Ectodermal cell (in vitro differentiated cells): ENCODE measurements around the gene NPFFR1.
"Not testable (repeated sequence)": the region's sequence is repeated elsewhere in the genome, so short reads cannot be mapped to it uniquely, and the experiment has no call there.

Experiments used
- H3K27ac ChIP-seq: 2 replicates; pipeline ENCODE4 v1.7.0; 2013; ENCODE audit warnings: mild to moderate bottlenecking, low read depth, low read length; ENCODE audit not compliant: insufficient read depth, poor library complexity, severe bottlenecking
- H3K27me3 ChIP-seq: 2 replicates; pipeline ENCODE4 v1.7.0; 2013; ENCODE audit warnings: mild to moderate bottlenecking, low read length; ENCODE audit not compliant: insufficient read depth, control insufficient read depth, poor library complexity, severe bottlenecking
- H3K36me3 ChIP-seq: one replicate; pipeline ENCODE4 v1.7.0; 2013; ENCODE audit warnings: low read length; ENCODE audit not compliant: control insufficient read depth, insufficient read depth
- H3K4me1 ChIP-seq: one replicate; pipeline ENCODE4 v1.7.0; 2013; ENCODE audit warnings: low read length; ENCODE audit not compliant: control insufficient read depth, insufficient read depth
- H3K4me3 ChIP-seq: 2 replicates; pipeline ENCODE4 v1.7.0; 2013; ENCODE audit warnings: low read depth, low read length, control low read depth; ENCODE audit not compliant: insufficient read depth
- H3K9me3 ChIP-seq: 2 replicates; pipeline ENCODE4 v1.7.0; 2013; ENCODE audit warnings: mild to moderate bottlenecking, low read length, moderate library complexity; ENCODE audit not compliant: control insufficient read depth
- WGBS, 2 experiments: methylation state at CpG; one replicate each; pipeline ENCODE4 v1.1.7; 2013; ENCODE audit warnings: missing lambda C conversion rate in 2 of 2; 5-methylcytosine and 5-hydroxymethylcytosine counted together

NPFFR1 gene

DNA sequence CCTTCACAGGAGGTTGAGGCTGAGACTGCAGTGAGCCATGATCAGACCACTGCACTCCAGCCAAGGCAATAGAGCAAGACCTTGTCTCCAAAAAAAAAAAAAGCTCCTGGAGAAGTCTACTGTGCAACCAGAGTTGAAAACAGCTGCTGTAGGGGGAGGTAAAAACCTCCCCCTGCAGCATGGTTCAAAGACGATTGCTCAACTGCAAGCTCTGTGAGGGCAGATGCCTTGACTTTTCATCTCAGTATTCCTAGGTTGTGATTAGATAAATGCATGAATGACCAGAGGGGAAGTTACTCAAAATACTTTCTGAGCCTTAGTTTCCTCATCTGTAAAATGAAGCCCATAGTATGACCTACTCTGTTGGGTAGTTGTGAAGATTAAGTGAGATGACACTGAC, 25.6 kb downstream of the NPFFR1 start:
- Histone ChIP-seq H3K27me3 (no peaks in the 10 kb centered on the region), H3K4me1 (no peaks in the 10 kb centered on the region), H3K4me3 (no peak overlapping the region), H3K27ac (no peak overlapping the region), H3K36me3 (no peaks in the 10 kb centered on the region), H3K9me3 (no peaks in the 10 kb centered on the region)
- WGBS, 2 experiments, result 78 to 92% methylated on average over 1 of the region's 1 CpG

DNA sequence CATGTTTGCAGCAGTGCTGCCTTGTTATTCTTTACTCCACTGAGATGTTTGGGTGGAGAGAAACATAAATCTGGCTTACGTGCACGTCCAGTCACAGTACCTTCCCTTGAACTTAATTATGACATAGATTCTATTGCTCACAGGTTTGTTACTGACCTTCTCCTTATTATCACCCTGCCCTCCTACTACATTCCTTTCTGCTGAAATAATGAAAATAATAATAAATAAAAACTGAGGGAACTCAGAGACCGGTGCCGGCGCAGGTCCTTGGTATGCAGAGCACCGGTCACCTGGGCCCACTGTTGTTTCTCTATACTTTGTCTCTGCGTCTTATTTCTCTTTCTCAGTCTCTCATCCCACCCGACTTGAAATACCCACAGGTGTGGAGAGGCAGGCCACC, 26.0 kb downstream of the NPFFR1 start:
- H3K4me3 ChIP-seq, H3K9me3 ChIP-seq, H3K27me3 ChIP-seq, H3K27ac ChIP-seq, H3K36me3 ChIP-seq, H3K4me1 ChIP-seq: not testable (repeated sequence)
- WGBS, 2 experiments, result 89 to 93% methylated on average over 6 of the region's 8 CpGs

- no peaks in the 10 kb centered on the region for H3K27me3 ChIP-seq
- WGBS, 2 experiments, result 91 to 93% methylated on average over 2 of the region's 2 CpGs
Observed at GRCh38 chr10:70256463-70256862, 27.3 kb downstream of the NPFFR1 start.

GRCh38 chr10:70255329-70256299, 28.2 kb downstream of the NPFFR1 start:
- H3K27ac ChIP-seq, result no peak overlapping the region
- no peaks in the 10 kb centered on the region for H3K36me3 ChIP-seq
- no peak overlapping the region for H3K4me3 ChIP-seq
- H3K4me1 ChIP-seq, result no peaks in the 10 kb centered on the region
- WGBS, 2 experiments, result 95 to 96% methylated on average over 73 of the region's 73 CpGs
- no peaks in the 10 kb centered on the region for H3K9me3 ChIP-seq
- no peaks in the 10 kb centered on the region for H3K27me3 ChIP-seq

More at GRCh38 chr10:70256463-70256862, 27.3 kb downstream of the NPFFR1 start:
- no peak overlapping the region for H3K27ac ChIP-seq
- no peaks in the 10 kb centered on the region for H3K4me1 ChIP-seq
- no peaks in the 10 kb centered on the region for H3K36me3 ChIP-seq
- H3K9me3 ChIP-seq, result no peaks in the 10 kb centered on the region
- no peak overlapping the region for H3K4me3 ChIP-seq

- WGBS, 2 experiments, result 96% methylated on average over 40 of the region's 40 CpGs
- Histone ChIP-seq H3K27ac (no peak overlapping the region), H3K27me3 (no peaks in the 10 kb centered on the region), H3K4me3 (no peak overlapping the region), H3K9me3 (no peaks in the 10 kb centered on the region), H3K36me3 (no peaks in the 10 kb centered on the region), H3K4me1 (no peaks in the 10 kb centered on the region)
Observed at GRCh38 chr10:70254778-70255328, 29.0 kb downstream of the NPFFR1 start.

GRCh38 chr10:70253878-70254765, 29.7 kb downstream of the NPFFR1 start:
- 86 to 89% methylated on average over 14 of the region's 14 CpGs for WGBS, 2 experiments
- H3K36me3 ChIP-seq, result no peaks in the 10 kb centered on the region
- H3K4me1 ChIP-seq, result no peaks in the 10 kb centered on the region
- H3K9me3 ChIP-seq, result no peaks in the 10 kb centered on the region
- no peak overlapping the region for H3K27ac ChIP-seq
- H3K27me3 ChIP-seq, result no peaks in the 10 kb centered on the region
- no peak overlapping the region for H3K4me3 ChIP-seq

DNA sequence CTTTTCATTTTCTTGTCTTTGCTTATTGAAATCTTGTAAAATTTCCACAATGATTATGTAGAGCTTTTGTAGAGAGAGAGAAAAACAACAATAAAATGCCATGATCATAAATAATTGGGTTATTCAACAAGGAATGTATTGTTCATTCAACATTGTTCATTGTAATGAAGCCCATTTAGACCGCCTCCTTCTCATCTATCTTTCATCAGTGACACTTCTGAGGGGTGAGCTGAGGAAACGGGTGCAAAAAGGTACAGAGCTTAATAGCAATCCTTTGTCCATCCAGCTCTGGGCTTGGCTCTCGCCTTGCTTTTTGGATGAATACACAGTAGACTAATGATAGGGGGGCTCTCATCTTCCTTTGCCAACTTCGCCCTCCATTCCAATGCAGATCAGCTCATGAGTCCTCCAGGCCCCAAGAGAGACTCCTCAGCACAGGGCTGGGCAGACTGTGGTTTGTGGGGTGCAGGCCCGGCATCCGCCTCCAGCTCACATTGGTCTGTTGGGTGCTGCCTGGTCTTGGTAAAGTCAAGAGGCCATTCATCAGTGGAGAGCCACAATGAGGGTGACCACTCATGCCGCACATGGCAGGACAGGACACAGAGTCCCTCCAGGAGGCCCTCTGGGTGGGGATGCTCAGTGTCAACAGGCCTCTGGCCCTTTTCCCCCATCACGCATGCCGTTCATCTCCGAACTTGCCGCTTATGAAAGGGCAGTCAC, 32.7 kb downstream of the NPFFR1 start:
- H3K4me1 ChIP-seq, result no peaks in the 10 kb centered on the region
- H3K27me3 ChIP-seq, result no peaks in the 10 kb centered on the region
- no peak overlapping the region for H3K27ac ChIP-seq
- H3K36me3 ChIP-seq, result no peaks in the 10 kb centered on the region
- WGBS, 2 experiments, result 93 to 94% methylated on average over 11 of the region's 11 CpGs
- no peaks in the 10 kb centered on the region for H3K9me3 ChIP-seq
- no peak overlapping the region for H3K4me3 ChIP-seq

GRCh38 chr10:70247360-70247759, 36.4 kb downstream of the NPFFR1 start:
- Histone ChIP-seq H3K36me3 (no peaks in the 10 kb centered on the region), H3K9me3 (no peaks in the 10 kb centered on the region), H3K4me1 (no peaks in the 10 kb centered on the region), H3K4me3 (no peak overlapping the region), H3K27me3 (peaks cover 3% of the 10 kb centered on the region), H3K27ac (no peak overlapping the region)
- WGBS, 2 experiments, result 83 to 88% methylated on average over 6 of the region's 6 CpGs

GRCh38 chr10:70241081-70241480, 42.7 kb downstream of the NPFFR1 start:
- no peak overlapping the region for H3K27ac ChIP-seq
- 92 to 94% methylated on average over 3 of the region's 3 CpGs for WGBS, 2 experiments
- H3K27me3 ChIP-seq, result peaks cover 3% of the 10 kb centered on the region
- H3K9me3 ChIP-seq, result no peaks in the 10 kb centered on the region
- no peak overlapping the region for H3K4me3 ChIP-seq
- no peaks in the 10 kb centered on the region for H3K4me1 ChIP-seq
- H3K36me3 ChIP-seq, result no peaks in the 10 kb centered on the region
